HG03103 (cell line): ENCODE measurements around the gene DDIT4.
"Not testable (repeated sequence)": the region's sequence is repeated elsewhere in the genome, so short reads cannot be mapped to it uniquely, and the experiment has no call there.

Experiments used
- ATAC-seq: cut with Tn5 transposase; IDR thresholded peaks from one replicate; pipeline ENCODE4 v1.9.1; 2021; ENCODE audit warnings: low read depth; ENCODE audit not compliant: unreplicated experiment

DDIT4 gene

DNA sequence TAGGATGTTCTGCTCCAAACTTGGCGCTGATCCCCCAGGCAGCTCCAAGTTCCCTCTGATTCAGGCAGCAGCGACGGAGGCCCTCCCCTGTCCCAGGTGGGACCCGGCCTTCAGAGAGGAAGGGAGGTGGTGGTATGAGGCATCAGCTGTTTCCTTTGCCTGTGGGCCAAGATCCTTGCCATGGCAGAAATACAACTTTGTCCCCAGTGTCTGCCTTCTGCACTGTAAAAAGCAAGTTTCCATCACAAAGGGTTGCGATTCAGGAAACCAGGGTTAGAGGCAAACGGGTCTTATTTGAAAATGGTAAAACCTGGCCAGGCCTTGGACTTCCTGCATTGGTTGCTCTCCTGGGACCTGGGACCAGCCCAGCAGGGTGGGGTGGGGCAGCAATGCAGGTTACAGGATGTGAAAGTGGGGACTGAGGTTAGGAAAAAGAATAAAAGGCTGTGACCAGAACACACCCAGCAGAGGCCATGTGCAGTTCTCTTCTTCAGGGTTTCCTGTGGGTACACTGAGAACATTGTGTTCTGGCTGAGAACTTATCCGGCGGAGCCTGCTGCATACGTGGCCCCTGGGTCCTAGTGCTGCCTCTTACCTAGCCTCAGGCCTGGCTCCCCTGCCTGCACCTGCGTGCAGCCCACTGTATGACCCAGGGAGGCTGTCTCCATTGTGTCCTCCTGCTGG lies 25.1 kb upstream of the DDIT4 start:
- ATAC-seq: peak; percentile 76

DNA sequence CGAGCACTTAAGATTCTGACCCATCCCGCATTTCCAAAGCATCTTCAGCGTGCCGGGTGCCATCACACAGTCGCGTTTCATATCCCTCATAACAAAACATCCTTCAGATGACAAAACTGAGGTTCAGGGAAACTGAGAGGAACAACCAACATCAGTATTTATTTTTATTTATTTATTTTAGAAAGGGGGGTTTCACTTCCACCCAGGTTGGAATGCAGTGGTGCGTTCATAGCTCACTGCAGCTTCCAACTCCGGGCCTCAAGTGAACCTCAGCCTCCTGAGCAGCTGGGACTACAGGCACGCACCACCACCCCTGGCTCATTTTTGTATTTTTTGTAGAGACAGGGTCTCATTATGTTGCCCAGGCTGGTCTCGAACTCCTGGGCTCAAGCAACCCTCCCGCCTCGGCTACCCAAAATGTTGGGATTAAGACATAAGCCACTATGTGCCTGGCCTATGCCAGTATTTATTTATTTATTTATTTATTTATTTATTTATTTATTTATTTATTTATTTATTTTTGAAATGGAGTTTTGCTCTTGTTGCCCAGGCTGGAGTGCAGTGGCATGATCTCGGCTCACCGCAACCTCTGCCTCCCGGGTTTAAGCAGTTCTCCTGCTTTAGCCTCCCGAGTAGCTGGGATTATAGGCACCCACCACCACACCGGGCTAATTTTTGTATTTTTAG lies 24.4 kb upstream of the DDIT4 start:
- ATAC-seq: not testable (repeated sequence)

DNA sequence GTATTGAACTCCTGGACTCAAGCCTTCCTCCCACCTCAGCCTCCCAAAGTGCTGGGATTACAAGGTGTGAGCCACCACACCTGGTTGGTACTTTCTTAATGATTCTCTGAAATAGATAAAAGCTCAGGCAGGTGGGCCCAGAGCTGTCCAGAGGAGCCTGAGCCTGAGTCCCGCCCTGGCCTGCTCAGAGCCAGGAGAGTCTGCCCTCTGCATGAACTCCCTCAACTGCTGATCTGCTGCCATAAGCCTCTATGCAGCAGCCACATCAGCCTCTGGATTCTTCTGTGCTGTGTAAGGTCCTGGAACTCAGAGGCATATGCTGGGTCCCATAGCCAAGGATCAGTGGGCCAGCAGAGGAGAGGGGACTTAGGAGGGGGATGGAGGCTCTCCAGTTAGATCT lies 23.1 kb upstream of the DDIT4 start:
- ATAC-seq: no peak

DNA sequence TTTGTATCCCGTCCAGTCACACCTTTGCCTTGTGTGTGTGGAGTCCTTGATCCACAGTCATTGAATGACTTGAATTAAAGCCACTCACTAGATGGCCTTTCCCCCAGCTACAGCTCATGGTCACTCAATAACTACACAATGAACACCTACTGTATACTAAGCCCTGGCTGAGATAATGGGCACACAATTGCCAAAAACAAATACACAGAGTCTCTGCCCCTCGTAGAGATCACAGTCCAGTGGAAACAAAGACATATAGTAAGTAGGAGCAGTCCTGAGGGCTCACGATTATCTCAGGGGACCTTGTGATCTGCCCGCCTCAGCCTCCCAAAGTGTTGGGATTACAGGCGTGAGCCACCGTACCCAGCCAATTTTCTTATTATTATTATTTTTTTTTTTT lies 22.1 kb upstream of the DDIT4 start:
- no peak for ATAC-seq

DNA sequence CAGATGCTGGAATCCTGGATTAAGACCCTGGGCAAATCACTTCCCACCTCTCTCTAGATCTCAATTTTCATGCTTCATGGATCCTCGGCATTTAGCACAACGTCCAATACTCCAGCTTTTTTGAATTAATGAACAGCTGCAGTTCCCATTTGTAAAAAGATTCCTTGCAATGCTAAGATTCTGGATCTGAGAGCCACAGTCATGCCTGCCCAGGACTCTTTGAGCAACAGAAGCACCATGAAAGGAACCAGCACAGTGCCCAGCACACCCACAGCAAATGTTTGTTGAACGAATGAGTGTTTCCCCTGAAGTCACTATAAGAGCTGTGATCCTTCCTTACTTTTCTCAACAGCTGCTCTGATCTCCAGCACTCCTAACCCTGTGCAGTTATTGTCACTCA lies 20.8 kb upstream of the DDIT4 start:
- no peak for ATAC-seq

DNA sequence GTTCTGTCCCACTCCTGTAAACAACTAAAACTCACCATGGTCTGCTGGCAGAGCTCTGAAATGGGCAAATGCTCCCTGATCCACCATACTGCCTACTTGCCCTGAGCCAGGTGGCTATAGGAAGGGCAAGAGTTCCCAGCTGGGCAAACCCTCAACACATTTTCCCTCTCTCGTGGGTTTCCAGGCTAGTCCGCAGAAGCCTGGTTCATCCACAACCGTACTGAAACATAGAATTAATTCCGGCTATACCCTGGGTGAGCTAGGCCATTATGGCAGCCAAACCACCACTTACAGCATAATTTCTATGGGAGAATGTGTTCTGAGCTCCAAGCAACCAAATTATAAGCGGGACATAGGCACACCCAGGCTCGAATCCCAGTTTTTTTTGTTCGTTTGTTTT lies 20.1 kb upstream of the DDIT4 start:
- no peak for ATAC-seq

DNA sequence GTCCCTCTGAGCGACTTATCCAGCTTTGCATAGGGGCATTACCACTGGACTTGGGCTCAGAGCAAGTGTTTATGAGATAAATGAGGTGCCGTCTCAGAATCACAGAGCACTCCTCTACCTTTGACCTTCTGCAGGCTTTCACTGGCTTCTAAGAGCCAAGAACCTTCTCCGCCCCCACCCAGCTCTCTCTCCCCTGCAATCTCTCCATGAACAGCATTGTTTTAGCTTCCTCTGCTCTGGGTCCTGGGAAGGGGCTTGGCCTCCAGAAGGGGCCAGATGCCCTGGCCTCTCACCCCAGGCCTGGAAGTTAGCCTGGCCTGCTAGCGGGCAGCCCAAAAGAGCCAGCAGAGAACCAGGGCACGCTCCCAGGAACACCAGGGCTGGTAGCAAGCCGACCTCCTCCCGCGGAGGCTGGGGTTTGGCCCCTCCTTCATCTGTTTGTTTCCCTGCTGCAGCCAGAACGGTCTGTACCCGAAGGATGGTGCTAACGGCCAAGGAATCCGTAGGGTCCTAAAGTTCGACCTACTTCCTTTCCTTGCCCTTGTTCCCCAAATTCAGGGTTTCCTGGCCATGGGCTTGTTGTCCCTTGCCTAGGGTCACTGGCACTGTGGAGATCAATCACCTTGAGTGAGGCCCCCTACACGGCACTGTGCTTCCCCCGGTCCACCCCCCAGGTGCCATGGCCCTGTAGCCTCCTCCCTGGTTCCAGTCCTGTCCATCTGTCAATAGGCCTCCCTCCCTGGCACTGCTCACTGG lies 18.7 kb upstream of the DDIT4 start:
- no peak for ATAC-seq

DNA sequence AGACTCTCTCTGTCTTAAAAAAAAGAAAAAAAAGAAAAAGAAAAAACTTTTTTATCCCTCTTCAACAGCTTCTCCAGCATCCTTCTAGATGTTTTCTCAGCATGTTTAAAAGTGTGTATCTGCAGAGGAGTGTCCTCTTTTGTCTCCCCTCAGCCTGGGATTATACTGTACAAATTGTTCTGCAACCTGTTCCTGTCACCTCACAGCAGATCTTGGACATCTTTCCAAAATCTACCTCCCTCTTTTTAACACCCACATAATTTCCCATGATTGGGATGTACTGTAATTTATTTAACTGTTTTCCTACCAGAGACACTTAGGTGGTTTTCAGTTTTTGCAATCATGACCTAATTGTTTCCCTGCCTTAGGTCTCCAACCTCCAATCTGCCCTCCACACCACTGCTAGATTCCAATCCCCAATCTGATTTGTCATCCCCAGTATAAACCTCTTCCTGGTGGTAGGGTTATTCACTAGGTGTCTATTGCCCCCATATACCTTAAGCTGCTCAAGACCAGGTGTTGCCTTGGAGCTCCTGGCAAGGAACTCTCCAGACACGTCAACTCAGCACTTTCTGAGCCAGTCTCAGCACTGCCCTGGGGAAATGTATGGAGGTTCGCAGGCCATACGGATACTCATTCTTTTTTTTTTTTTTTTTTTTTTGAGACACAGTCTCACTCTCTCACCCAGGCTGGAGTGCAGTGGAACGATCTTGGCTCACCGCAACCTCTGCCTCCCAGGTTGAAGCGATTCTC lies 17.6 kb upstream of the DDIT4 start:
- no peak for ATAC-seq

DNA sequence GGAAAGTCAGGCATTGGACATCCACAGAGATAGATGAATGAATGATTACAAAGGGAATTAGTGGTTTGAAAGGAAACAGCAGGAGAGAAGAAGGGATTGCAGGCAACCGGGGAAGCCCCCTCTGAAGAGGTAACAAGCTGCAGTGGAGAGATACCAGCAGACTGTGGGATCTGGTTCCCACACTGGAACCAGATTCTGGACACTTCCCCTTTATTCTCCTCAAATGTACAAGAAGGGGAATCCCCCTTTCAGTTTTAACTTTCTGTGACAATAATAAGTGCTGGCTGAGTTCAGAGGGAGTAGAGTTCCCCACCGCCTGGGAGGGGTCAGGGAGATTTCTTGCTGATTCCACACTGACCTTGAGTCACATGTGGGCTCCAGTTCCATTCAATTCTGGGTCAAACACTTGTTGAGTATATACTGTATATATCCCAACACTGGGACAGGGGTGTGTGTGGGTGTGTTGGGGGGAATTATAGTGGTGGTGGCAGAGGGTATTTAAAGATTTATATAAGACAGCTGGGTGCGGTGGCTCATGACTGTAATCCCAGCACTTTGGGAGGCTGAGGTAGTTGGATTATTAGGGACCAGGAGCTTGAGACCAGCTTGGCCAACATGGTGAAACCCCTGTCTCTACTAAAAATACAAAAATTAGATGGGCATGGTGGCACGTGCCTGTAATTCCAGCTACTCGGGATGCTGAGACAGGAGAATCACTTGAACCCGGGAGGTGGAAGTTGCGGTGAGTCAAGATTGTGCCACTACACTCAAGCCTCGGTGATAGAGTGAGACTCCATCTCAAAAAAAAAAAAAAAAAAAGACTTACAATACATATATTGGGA lies 16.5 kb upstream of the DDIT4 start:
- no peak for ATAC-seq

DNA sequence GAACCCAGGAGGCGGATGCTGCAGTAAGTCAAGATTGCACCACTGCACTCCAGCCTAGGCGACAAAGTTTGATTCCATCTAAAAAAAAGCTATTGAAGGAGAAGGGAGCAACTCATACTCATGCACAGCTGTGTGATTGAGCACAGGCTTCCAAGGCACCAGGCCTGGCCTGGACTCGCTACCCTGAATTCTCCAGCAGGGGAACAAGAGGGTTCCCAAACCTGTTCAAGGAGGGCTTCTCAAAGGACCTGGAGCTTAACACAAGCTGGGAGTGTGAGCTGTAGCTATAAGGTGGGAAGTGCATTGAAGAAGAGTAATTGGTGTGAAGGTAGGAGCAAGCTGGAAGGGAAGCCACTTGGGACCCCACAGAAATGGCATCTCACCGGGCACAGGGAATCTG lies 15.1 kb upstream of the DDIT4 start:
- ATAC-seq: no peak

DNA sequence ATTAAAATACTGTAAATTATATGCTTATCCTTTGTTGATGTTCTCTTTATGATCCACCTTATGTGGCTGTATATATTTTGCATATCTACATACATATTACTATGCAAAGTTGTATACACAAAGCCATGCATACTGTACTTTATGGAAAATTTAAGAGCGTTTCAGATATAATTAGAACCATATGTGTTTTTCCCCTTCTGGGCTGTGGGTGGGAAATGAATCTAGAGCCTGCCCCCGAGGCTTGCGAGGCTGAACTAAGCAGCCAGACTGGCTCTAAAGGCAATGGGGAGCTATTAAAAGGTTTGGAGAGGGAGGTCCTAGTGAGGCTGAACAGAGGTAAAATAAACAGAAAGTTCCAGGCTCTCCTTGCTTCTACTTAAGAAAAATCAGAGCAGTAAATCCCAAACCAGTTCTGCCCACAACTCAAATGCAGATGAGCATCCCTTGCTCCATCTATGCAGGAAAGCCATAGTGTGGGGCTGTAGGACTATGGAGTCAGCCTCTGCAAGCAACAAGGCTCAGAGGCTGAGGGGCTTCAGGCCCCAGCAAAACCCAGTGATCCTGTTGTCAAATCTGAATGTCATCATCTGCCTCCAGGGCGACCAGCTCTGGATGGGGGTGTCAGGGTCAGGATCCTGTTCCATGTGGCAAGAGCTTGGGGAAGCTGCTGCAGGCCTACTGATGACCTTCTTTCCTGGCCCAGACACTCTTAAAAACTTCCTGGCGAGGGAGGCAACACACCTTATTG lies 14.1 kb upstream of the DDIT4 start:
- ATAC-seq: no peak

DNA sequence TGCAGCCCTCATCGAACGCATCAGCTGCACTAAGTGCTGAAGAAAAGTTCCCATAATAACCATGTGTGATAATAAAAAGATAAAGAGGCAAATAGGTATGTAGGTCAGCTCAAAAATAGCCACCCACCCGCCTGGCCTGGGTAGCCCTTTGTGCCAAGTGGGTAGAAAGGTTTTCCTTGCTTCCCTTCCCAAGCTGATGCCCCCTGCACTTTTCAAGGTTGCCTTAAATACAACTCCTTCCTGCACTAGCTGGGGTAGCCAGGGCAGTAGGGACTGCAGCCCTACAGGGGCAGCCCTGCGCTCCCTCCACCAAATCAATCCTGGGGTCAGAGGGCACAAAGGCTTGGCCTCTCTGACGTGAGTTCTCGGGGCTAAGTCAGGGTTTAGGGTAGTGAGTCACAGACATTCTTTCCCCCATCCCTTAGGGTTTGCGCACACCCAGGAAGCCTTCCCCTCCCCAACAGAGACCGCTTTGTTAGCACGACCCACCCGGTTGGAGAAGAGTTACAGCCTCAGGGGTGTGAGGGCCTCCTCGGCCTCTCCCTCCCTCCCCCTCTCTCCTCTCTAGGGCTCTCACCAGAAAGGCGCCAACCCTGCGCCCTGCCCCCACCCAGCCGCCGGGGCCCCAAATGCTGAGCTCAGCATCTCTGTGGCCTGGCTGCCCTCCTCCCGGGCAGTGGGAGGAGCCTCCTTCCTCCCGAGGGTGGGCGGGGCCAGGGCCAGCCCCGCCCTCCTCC lies 13.3 kb upstream of the DDIT4 start:
- peak; percentile 59 for ATAC-seq

DNA sequence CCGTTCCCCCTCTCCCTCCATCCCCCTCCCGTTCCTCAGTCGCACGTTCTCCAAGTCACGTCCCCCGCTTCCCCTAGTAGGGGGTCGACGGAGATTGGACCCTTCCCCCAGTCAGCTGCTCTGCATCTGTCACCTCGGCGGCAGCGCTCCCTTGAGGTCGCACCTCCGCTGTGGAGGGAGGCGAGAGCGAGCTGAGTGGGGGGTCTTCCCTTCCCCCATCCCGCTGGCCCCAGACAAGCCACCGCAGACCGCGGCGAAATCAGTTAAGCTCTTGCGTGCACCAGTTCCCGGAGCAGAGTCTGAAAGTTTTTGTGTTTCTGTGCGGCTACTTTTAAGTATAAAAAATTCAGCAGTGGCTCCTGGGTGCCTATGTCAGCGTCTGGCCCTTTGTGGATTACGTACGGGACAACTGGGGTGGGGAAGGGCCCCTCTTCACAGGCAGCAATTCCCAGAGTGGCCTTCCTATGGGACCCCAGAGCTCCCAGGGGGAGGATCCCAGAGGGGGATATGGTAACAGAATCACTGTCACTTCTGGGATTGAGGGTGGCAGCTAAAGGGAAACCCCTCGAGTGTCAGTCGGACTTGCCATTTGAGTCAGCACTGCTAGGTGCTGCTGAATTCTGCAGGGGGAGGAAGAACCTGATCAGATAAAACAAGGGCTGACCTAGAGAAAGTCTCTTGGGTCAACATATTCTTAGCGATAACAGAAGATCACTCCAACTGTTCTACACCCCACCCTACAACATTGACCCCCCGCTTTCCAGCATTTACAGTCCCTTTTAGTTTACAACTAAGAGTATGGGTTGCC lies 12.5 kb upstream of the DDIT4 start:
- peak; percentile 40 for ATAC-seq

DNA sequence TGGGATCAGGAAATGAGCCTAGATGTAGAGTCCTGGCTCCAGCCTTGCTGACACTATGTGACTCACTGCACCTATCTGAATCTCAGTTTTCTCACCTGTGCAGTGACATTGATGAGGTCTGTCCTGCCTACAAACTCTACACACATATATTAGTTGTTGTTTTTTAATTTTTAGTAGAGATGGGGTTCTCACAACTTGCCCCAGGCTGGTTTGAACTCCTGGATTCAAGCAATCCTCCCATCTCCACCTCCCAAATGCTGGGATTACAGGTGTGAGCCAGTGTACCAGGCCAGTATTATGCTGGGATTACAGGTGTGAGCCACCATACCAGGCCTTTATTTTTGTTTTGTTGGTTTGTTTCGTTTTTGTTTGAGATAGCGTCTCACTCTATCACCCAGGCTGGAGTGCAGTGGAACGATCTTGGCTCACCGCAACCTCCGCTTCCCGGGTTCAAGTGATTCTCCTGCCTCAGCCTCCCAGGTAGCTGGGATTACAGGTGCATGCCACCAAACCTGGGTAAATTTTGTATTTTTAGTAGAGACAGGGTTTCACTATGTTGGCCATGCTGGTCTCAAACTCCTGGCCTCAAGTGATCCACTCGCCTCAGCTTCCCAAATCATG lies 11.8 kb upstream of the DDIT4 start:
- peak; percentile 12 for ATAC-seq

DNA sequence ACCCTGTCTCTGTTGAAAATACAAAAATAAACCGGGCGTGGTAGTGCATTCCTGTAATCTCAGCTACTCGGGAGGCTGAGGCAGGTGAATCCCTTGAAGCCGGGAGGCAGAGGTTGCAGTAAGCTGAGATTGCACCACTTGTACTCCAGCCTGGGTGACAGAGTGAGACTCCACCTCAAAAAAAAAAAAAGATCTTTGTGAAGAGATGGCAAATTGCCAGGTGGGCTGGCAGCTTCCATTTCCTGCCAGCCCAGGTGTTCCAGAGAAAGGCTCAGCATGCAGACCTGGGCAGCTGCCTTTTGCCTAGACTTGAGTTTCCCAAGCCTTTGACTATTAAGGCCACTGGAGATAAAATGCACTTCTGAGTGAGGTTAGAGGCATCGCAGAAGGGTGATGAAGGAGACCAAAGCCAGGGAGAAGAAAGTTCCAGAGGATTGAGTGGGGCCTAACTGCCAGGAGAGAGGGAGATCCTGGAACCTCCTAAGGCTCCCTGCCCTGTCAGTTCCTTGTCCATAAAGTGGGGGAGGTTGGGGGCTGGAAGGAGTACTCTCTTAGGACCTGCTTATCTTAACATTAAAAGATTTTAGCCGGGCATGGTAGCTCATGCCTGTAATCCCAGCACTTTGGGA lies 10.0 kb upstream of the DDIT4 start:
- no peak for ATAC-seq

DNA sequence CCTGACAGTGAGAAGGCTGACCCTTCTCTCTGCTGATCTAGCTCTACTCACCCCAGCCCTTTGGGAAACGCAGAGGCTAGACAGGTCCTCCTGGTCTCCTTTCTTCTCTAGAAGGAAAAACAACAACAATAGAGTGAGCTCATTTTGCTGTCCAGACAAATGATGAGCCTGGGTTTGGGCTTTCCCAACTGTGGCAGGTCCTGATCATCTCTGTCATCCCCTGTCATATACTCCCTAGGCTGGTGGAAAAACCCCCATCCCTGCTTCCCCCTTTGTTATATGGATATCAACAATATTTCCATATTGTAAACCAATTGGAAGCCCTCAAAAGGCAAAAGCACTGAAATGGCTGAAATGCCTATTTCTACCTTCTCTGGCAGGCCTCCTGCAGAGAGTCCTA lies 9.2 kb upstream of the DDIT4 start:
- ATAC-seq: no peak

DNA sequence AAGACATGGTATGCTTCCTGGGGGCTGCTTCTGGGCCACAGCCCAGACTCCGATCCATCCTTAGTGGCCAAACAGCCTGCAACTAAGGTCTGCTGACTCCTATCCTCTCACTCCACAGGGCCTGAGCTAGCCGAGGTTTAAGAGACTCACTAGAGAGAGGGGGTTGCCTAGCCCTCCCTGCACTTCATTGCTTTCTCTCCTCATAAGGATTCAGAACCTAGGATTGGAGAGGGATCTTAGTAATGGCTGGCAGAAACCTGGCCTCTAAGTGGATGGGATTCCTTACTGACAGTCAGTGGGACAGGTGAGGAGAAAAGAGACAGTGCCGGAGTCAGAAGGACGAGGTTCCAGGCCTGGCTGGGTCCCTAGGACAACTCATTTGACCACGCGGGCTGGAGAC lies 8.2 kb upstream of the DDIT4 start:
- ATAC-seq: no peak
